ENCODE measurements around the gene DIPK1A. TPM values are rescaled to one million over a fixed set of nuclear protein-coding genes. Genes with fewer than 3 reads are reported as not detected.

The DIPK1A gene
- total RNA-seq, 1 experiment from 2014 or later, result 3.8 TPM

DNA sequence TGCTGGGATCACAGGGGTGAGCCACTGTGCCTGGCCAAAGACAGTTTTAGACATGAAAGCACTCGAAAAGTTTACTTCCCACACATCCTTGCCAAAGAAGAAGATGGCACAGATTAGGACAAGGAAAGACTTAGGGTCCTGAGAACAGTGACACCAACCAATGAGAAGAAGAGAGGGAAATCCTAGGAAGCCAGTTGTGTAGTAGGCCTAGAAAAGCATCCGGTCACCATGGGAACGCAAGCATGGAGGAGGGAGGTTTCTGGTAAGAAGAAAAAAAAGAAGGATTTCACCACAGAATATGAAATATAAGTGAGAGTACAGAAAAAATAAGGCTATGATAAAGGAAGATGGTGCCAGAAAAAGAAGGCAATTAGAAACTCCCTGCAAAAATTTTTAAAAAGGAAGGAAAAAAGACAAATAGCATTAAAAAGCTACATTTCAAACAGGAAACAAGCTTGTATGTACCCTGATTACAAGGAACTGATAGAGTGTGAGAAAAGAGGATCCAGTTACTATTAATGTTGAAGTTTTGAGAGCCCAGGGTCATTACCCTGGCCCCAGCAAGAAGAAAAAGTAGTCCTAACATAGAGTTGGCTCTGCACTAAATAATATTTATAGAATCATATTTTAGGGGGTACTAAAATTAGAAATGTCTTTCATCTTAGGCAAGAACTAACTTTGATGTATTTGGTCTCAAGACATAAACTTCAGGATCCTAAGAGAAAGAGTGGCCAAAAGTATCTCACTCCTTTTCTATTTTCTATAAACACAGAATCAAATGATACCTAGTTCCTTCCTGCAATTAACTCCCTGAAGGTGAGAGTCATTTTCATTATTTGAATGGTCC, 16.1 kb downstream of the DIPK1A start:
- Histone ChIP-seq H4K91ac (ENCODE audit: insufficient read length, low read depth, low read length) (no peak overlapping the region), H3K9me3 (ENCODE audit: control insufficient read depth, low read depth, low read length) (no peaks in the 10 kb centered on the region), H2AFZ (ENCODE audit: low read length) (no peak overlapping the region), H2BK20ac (ENCODE audit: low read depth, low read length, poor library complexity, severe bottlenecking) (no peak overlapping the region), H3K27me3 (ENCODE audit: insufficient read depth, low read length) (no peaks in the 10 kb centered on the region), H2BK120ac (ENCODE audit: low read depth, low read length, poor library complexity, severe bottlenecking) (no peak overlapping the region), H3K23ac (ENCODE audit: insufficient read length, low read depth, low read length) (no peak overlapping the region), H3K56ac (ENCODE audit: insufficient read length, low read depth, low read length) (no peak overlapping the region), H2BK15ac (ENCODE audit: low read depth, low read length) (no peak overlapping the region), H2AK5ac (ENCODE audit: insufficient read length, low read length) (no peak overlapping the region), H4K20me1 (ENCODE audit: control insufficient read depth, insufficient read depth, insufficient read length) (no peaks in the 10 kb centered on the region), H3K79me2 (ENCODE audit: insufficient read depth, low read length) (no peaks in the 10 kb centered on the region), H3K9ac (ENCODE audit: extremely low read depth, insufficient read length, low read length) (no peak overlapping the region), H4K5ac (ENCODE audit: insufficient read length, low read depth, low read length) (no peak overlapping the region), H2BK12ac (ENCODE audit: insufficient read length, low read depth, low read length) (no peak overlapping the region), H2BK5ac (ENCODE audit: insufficient read length, low read length) (no peak overlapping the region), H3K14ac (ENCODE audit: insufficient read depth, low read length) (no peak overlapping the region), H3K27ac (ENCODE audit: insufficient read length, low read depth, low read length) (no peak overlapping the region), H3K4me2 (ENCODE audit: insufficient read depth, insufficient read length, low read length) (no peak overlapping the region), H3K18ac (ENCODE audit: insufficient read length, low read depth, low read length) (no peak overlapping the region), H3K79me1 (ENCODE audit: insufficient read depth, low read depth, low read length, poor library complexity, severe bottlenecking) (no peaks in the 10 kb centered on the region), H3T11ph (ENCODE audit: low read length) (no peak overlapping the region), H3K23me2 (ENCODE audit: insufficient read length, low read depth, low read length, poor library complexity, severe bottlenecking) (no peaks in the 10 kb centered on the region), H3K4me1 (ENCODE audit: insufficient read depth, low read length) (peaks cover 2% of the 10 kb centered on the region; the same call in 1 of the 2 replicates), H3K4ac (ENCODE audit: low read depth, low read length) (no peak overlapping the region), H4K8ac (replicated peaks; ENCODE audit: insufficient read length, low read depth, low read length) (no peak overlapping the region)
- Mint-ChIP-seq H3K27ac (no peak overlapping the region), H3K4me1 (peaks cover 0 to 3% of the 10 kb centered on the region in 2 experiments; a peak in 2 of 4 replicates), H3K27me3 (ENCODE audit: low read depth) (no peaks in the 10 kb centered on the region), H3K36me3 (ENCODE audit: insufficient read depth in 1 of 3, low read depth in 3 of 3) (no peaks in the 10 kb centered on the region), H3K9me3 (no peaks in the 10 kb centered on the region), H3K4me3 (no peak overlapping the region)
- TF ChIP-seq, protein P1, sequence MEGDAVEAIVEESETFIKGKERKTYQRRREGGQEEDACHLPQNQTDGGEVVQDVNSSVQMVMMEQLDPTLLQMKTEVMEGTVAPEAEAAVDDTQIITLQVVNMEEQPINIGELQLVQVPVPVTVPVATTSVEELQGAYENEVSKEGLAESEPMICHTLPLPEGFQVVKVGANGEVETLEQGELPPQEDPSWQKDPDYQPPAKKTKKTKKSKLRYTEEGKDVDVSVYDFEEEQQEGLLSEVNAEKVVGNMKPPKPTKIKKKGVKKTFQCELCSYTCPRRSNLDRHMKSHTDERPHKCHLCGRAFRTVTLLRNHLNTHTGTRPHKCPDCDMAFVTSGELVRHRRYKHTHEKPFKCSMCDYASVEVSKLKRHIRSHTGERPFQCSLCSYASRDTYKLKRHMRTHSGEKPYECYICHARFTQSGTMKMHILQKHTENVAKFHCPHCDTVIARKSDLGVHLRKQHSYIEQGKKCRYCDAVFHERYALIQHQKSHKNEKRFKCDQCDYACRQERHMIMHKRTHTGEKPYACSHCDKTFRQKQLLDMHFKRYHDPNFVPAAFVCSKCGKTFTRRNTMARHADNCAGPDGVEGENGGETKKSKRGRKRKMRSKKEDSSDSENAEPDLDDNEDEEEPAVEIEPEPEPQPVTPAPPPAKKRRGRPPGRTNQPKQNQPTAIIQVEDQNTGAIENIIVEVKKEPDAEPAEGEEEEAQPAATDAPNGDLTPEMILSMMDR (conservative IDR thresholded peaks at IDR 0.05), result no peak
- WGBS (ENCODE audit: extremely low coverage, insufficient read length, low lambda C conversion rate), result no CpG with 5 or more reads among the region's 3 CpGs
- no peak for DNase-seq

Measured in H9 (cell line).